ENCODE measurements around the gene ZNF565. TPM values are rescaled to one million over a fixed set of nuclear protein-coding genes. Genes with fewer than 3 reads are reported as not detected.

ZNF565 gene
- total RNA-seq, 1 donor from 2014 or later = 6.2 TPM

DNA sequence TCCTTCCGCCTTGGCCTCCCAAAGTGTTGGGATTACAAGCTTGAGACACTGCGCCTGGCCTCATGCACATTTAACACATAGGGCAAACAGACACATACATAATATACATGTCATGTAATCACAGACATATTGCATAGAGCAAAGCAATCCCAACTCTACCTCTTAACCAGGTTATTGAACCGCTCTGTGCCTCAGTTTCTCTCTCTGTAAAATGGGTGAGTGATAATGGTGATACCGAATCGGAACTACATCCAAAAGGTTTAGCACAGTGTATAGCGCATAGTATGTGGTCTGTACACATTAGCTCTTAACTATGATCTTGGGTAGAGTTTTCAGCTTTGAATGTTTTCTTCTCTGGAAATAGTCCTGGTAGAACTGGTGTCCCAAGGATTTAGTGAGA, 69.8 kb downstream of the ZNF565 start:
- no peaks in the 10 kb centered on the region for H3K36me3 ChIP-seq
- no peaks in the 10 kb centered on the region for H3K27me3 ChIP-seq
- H3K4me1 ChIP-seq = peaks cover 4% of the 10 kb centered on the region
- H3K4me3 Mint-ChIP-seq = no peak overlapping the region
- TF ChIP-seq EZH2phosphoT487 (IDR thresholded peaks at IDR 0.05) (no peak), EZH2 (IDR thresholded peaks at IDR 0.05) (no peak)
- H3K4me3 ChIP-seq = no peak overlapping the region
- H3K79me2 ChIP-seq (ENCODE audit: low read depth) = peaks cover 20% of the 10 kb centered on the region
- H3K27ac ChIP-seq = no peak overlapping the region
- H3K9me3 ChIP-seq (ENCODE audit: low read depth) = no peaks in the 10 kb centered on the region
- peaks cover 3% of the 10 kb centered on the region for H3K27me3 Mint-ChIP-seq (ENCODE audit: insufficient read depth, low read depth)
- H3K4me2 ChIP-seq = no peak overlapping the region
- H3K9ac ChIP-seq = no peak overlapping the region
- H3K36me3 Mint-ChIP-seq = peaks cover 42% of the 10 kb centered on the region
- H3K27ac Mint-ChIP-seq = no peak overlapping the region
- peaks cover 8% of the 10 kb centered on the region for H3F3A ChIP-seq (ENCODE audit: low read depth)
- H4K20me1 ChIP-seq (ENCODE audit: low read depth) = peaks cover 15% of the 10 kb centered on the region
- no peaks in the 10 kb centered on the region for H3K9me3 Mint-ChIP-seq
- no peak overlapping the region for H2AFZ ChIP-seq (replicated peaks)
- H3K4me1 Mint-ChIP-seq = peaks cover 8% of the 10 kb centered on the region
- DNase-seq (ENCODE audit: low spot score) = no peak

DNA sequence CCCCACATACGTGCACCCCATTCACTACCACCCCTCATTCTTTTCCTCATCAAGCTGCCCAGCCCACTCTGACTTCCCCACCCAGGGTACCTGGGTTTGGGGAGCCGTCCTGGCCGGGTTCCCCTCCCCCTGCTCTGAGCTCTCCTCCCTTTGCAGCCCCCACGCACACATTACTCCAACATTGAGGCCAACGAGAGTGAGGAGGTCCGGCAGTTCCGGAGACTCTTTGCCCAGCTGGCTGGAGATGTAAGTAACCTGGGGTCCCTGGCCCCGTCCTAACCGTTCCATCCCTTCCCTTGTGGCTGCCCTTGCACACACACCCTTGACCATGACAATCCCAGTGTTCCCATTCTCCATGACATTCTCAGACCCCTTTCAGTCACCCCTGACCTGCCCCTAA, 72.0 kb downstream of the ZNF565 start:
- Histone ChIP-seq H3K4me3 (no peak overlapping the region), H3K27me3 (no peaks in the 10 kb centered on the region), H3K4me2 (no peak overlapping the region), H3K79me2 (ENCODE audit: low read depth) (peaks cover 20% of the 10 kb centered on the region), H3K9ac (no peak overlapping the region), H4K20me1 (ENCODE audit: low read depth) (peaks cover 15% of the 10 kb centered on the region), H3K4me1 (peaks cover 7% of the 10 kb centered on the region), H2AFZ (replicated peaks) (no peak overlapping the region), H3K36me3 (no peaks in the 10 kb centered on the region), H3F3A (ENCODE audit: low read depth) (peaks cover 13% of the 10 kb centered on the region), H3K27ac (no peak overlapping the region), H3K9me3 (ENCODE audit: low read depth) (no peaks in the 10 kb centered on the region)
- no peak overlapping the region for H3K27ac Mint-ChIP-seq
- H3K36me3 Mint-ChIP-seq = peaks cover 36% of the 10 kb centered on the region
- peaks cover 8% of the 10 kb centered on the region for H3K4me1 Mint-ChIP-seq
- DNase-seq (ENCODE audit: low spot score) = no peak
- peaks cover 9% of the 10 kb centered on the region for H3K27me3 Mint-ChIP-seq (ENCODE audit: insufficient read depth, low read depth)
- no peaks in the 10 kb centered on the region for H3K9me3 Mint-ChIP-seq
- H3K4me3 Mint-ChIP-seq = peak overlapping the region; percentile 68
- no peak for TF ChIP-seq EZH2 (IDR thresholded peaks at IDR 0.05)
- TF ChIP-seq CTCF (IDR thresholded peaks at IDR 0.05) = no peak
- no peak for TF ChIP-seq EZH2phosphoT487 (IDR thresholded peaks at IDR 0.05)

DNA sequence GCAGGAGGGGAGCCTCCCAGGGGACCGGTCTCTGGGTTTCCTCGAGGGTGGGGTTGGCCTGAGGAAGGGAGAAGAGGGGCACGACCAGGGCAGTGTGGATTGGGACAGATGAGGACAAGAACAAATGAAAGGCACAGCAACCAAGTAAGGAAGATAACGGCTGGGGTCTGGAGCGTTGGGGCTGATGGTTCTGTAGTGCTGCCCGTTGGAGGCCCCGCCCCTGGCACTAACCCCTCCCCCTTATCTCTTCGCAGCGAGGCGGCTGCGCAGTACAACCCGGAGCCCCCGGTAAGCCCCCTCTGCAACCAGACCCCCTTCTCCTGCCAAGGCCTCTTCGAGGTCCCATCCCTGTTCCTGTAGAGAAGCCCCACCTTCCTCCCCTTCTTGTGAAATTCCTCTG, 72.4 kb downstream of the ZNF565 start:
- Histone ChIP-seq H3K9ac (no peak overlapping the region), H3K79me2 (ENCODE audit: low read depth) (peaks cover 20% of the 10 kb centered on the region), H4K20me1 (ENCODE audit: low read depth) (peaks cover 15% of the 10 kb centered on the region), H3K4me3 (peak overlapping the region; percentile 91), H3K4me2 (peak overlapping the region; percentile 83), H3K9me3 (ENCODE audit: low read depth) (no peaks in the 10 kb centered on the region), H3K27me3 (no peaks in the 10 kb centered on the region), H3F3A (ENCODE audit: low read depth) (peaks cover 13% of the 10 kb centered on the region), H3K4me1 (peaks cover 7% of the 10 kb centered on the region), H2AFZ (replicated peaks) (no peak overlapping the region), H3K27ac (no peak overlapping the region), H3K36me3 (no peaks in the 10 kb centered on the region)
- no peak for TF ChIP-seq EZH2 (IDR thresholded peaks at IDR 0.05)
- no peak for TF ChIP-seq CTCF (IDR thresholded peaks at IDR 0.05)
- TF ChIP-seq EZH2phosphoT487 (IDR thresholded peaks at IDR 0.05) = no peak
- H3K36me3 Mint-ChIP-seq = peaks cover 34% of the 10 kb centered on the region
- H3K9me3 Mint-ChIP-seq = no peaks in the 10 kb centered on the region
- no peak for DNase-seq (ENCODE audit: low spot score)
- H3K27me3 Mint-ChIP-seq (ENCODE audit: insufficient read depth, low read depth) = peaks cover 9% of the 10 kb centered on the region
- peak overlapping the region; percentile 97 for H3K4me3 Mint-ChIP-seq
- peaks cover 8% of the 10 kb centered on the region for H3K4me1 Mint-ChIP-seq
- no peak overlapping the region for H3K27ac Mint-ChIP-seq

GRCh38 chr19:36141039-36141927, 73.2 kb downstream of the ZNF565 start:
- H3K27me3 Mint-ChIP-seq (ENCODE audit: insufficient read depth, low read depth) = peaks cover 9% of the 10 kb centered on the region
- Histone ChIP-seq H3K4me2 (peak overlapping the region; percentile 83), H3F3A (ENCODE audit: low read depth) (peaks cover 13% of the 10 kb centered on the region), H3K27me3 (no peaks in the 10 kb centered on the region), H3K79me2 (ENCODE audit: low read depth) (peaks cover 20% of the 10 kb centered on the region), H4K20me1 (ENCODE audit: low read depth) (peaks cover 15% of the 10 kb centered on the region), H3K4me3 (peak overlapping the region; percentile 91), H3K27ac (no peak overlapping the region), H3K9ac (peak overlapping the region; percentile 74), H3K36me3 (no peaks in the 10 kb centered on the region), H3K9me3 (ENCODE audit: low read depth) (no peaks in the 10 kb centered on the region), H3K4me1 (peaks cover 7% of the 10 kb centered on the region), H2AFZ (replicated peaks) (peak overlapping the region; percentile 15)
- peak; percentile 92 for DNase-seq (ENCODE audit: low spot score)
- H3K27ac Mint-ChIP-seq = peak overlapping the region; percentile 13
- H3K4me1 Mint-ChIP-seq = peaks cover 13% of the 10 kb centered on the region
- H3K36me3 Mint-ChIP-seq = peaks cover 29% of the 10 kb centered on the region
- peak overlapping the region; percentile 97 for H3K4me3 Mint-ChIP-seq
- TF ChIP-seq EZH2phosphoT487 (IDR thresholded peaks at IDR 0.05) = no peak
- no peak for TF ChIP-seq CTCF (IDR thresholded peaks at IDR 0.05)
- no peak for TF ChIP-seq EZH2 (IDR thresholded peaks at IDR 0.05)
- H3K9me3 Mint-ChIP-seq = no peaks in the 10 kb centered on the region

All from neural progenitor cell (in vitro differentiated cells).